Inferior parietal cortex (tissue), 1 donor: ENCODE results near the gene HPCAL1.

ENCODE experiments used
- DNase-seq: peaks from one replicate; pipeline ENCODE4 v3.0.0-alpha.2; 2016; ENCODE audit errors: extremely low spot score

HPCAL1 gene

GRCh38 chr2:10303181-10303693 lies 533 bp downstream of the HPCAL1 start:
- DNase-seq = no peak

- DNase-seq = no peak
Measured at GRCh38 chr2:10303694-10304378, 1.1 kb downstream of the HPCAL1 start.

GRCh38 chr2:10304458-10305253 lies 2.0 kb downstream of the HPCAL1 start:
- no peak for DNase-seq

- DNase-seq = no peak
Measured at GRCh38 chr2:10305254-10305635, 2.5 kb downstream of the HPCAL1 start.

- DNase-seq = no peak
Measured at GRCh38 chr2:10305715-10306114, 3.0 kb downstream of the HPCAL1 start.

GRCh38 chr2:10306901-10307463 lies 4.3 kb downstream of the HPCAL1 start:
- no peak for DNase-seq

- no peak for DNase-seq
Measured at GRCh38 chr2:10307561-10308156, 5.0 kb downstream of the HPCAL1 start.

- no peak for DNase-seq
Measured at GRCh38 chr2:10308866-10309265, 6.2 kb downstream of the HPCAL1 start.

- DNase-seq = no peak
Measured at GRCh38 chr2:10309286-10309685, 6.6 kb downstream of the HPCAL1 start.

- no peak for DNase-seq
Measured at GRCh38 chr2:10310309-10310888, 7.7 kb downstream of the HPCAL1 start.

GRCh38 chr2:10311736-10312135 lies 9.0 kb downstream of the HPCAL1 start:
- DNase-seq = no peak

GRCh38 chr2:10312437-10312957 lies 9.8 kb downstream of the HPCAL1 start:
- no peak for DNase-seq

GRCh38 chr2:10316336-10316735 lies 13.6 kb downstream of the HPCAL1 start:
- DNase-seq = no peak

- no peak for DNase-seq
Measured at GRCh38 chr2:10316860-10317259, 14.2 kb downstream of the HPCAL1 start.

- no peak for DNase-seq
Measured at GRCh38 chr2:10317646-10318045, 14.9 kb downstream of the HPCAL1 start.

- DNase-seq = no peak
Measured at GRCh38 chr2:10318345-10318744, 15.6 kb downstream of the HPCAL1 start.

GRCh38 chr2:10319892-10320574 lies 17.3 kb downstream of the HPCAL1 start:
- DNase-seq = no peak

- DNase-seq = no peak
Measured at GRCh38 chr2:10320575-10320931, 17.8 kb downstream of the HPCAL1 start.

GRCh38 chr2:10320933-10321332 lies 18.2 kb downstream of the HPCAL1 start:
- DNase-seq = no peak

- no peak for DNase-seq
Measured at GRCh38 chr2:10321622-10322021, 18.9 kb downstream of the HPCAL1 start.

GRCh38 chr2:10322481-10322880 lies 19.8 kb downstream of the HPCAL1 start:
- DNase-seq = no peak
